ENCODE data around the gene EPYC. TPM values are rescaled to one million over a fixed set of nuclear protein-coding genes. Genes with fewer than 3 reads are reported as not detected.

Gene EPYC
- total and polyA plus RNA-seq, 10 of the 15 experiments (the other 5 are each of a cell fraction or from before 2014, with no cell fraction given) = not detected

DNA sequence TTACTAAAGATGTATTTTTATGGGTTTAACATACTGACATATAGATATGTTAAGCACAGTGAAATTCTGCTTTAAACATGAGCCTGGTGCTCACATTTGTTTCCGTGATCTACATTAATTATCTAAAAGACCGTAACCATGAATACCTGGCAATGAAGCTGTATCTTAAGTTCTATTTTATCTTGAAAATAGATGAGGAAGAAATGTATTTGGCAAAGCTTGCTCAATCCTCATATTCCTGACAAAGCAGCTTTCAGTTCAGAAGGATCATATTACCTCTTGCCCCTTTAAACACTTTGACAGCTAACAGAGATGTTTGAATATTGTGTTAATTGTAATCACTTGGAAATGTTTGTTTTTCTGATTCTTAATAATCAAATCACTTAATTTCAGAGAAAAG lies 9.8 kb downstream of the EPYC start:
- intact Hi-C loops (cut with micrococcal nuclease; ENCODE audit: unreplicated experiment) (no loop called here), in situ Hi-C loops (cut with MboI) (no loop called here)
- TF ChIP-seq, protein P1, sequence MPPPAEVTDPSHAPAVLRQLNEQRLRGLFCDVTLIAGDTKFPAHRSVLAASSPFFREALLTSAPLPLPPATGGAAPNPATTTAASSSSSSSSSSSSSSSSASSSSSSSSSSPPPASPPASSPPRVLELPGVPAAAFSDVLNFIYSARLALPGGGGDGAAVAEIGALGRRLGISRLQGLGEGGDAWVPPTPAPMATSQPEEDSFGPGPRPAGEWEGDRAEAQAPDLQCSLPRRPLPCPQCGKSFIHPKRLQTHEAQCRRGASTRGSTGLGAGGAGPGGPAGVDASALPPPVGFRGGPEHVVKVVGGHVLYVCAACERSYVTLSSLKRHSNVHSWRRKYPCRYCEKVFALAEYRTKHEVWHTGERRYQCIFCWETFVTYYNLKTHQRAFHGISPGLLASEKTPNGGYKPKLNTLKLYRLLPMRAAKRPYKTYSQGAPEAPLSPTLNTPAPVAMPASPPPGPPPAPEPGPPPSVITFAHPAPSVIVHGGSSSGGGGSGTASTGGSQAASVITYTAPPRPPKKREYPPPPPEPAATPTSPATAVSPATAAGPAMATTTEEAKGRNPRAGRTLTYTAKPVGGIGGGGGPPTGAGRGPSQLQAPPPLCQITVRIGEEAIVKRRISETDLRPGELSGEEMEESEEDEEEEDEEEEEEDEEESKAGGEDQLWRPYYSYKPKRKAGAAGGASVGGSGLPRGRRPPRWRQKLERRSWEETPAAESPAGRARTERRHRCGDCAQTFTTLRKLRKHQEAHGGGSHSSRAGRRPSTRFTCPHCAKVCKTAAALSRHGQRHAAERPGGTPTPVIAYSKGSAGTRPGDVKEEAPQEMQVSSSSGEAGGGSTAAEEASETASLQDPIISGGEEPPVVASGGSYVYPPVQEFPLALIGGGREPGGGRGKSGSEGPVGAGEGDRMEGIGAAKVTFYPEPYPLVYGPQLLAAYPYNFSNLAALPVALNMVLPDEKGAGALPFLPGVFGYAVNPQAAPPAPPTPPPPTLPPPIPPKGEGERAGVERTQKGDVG (CRISPR knock-in tag; IDR thresholded peaks at IDR 0.05) = no peak
- TF ChIP-seq E2F4 (IDR thresholded peaks at IDR 0.05; ENCODE audit: low read depth, low read length) = no peak
- TF ChIP-seq SMAD1 (IDR thresholded peaks at IDR 0.05; ENCODE audit: low read depth, partially characterized antibody) = no peak
- TF ChIP-seq SUPT20H (IDR thresholded peaks at IDR 0.05; ENCODE audit: borderline replicate concordance, control insufficient read depth, low read depth, low read length) = no peak
- TF ChIP-seq ZNF274 (IDR thresholded peaks at IDR 0.05; ENCODE audit: insufficient read depth, insufficient read length) = no peak
- no peak for TF ChIP-seq PAX5 (IDR thresholded peaks at IDR 0.05; ENCODE audit: borderline replicate concordance, low read depth, low read length)
- TF ChIP-seq MEF2B (IDR thresholded peaks at IDR 0.05; ENCODE audit: partially characterized antibody, poor library complexity, severe bottlenecking) = no peak
- TF ChIP-seq, protein P2, sequence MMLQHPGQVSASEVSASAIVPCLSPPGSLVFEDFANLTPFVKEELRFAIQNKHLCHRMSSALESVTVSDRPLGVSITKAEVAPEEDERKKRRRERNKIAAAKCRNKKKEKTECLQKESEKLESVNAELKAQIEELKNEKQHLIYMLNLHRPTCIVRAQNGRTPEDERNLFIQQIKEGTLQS (IDR thresholded peaks at IDR 0.05; ENCODE audit: borderline replicate concordance, extremely low read depth, low read depth, low read length) = no peak
- no peak for TF ChIP-seq CHD1 (IDR thresholded peaks at IDR 0.05; ENCODE audit: low read depth, low read length)
- no peak for TF ChIP-seq TCF12 (IDR thresholded peaks at IDR 0.05; ENCODE audit: low read depth, low read length)
- DNase-seq (ENCODE audit: low read depth, low spot score) = no peak
- no peaks in the 10 kb centered on the region for H3K27me3 ChIP-seq (replicated peaks in 1 of 2; ENCODE audit: control insufficient read depth in 2 of 2, insufficient read depth in 2 of 2, low read length in 1 of 2)
- H2AFZ ChIP-seq (ENCODE audit: control insufficient read depth, low read depth, low read length) = no peak overlapping the region
- SMC1A ChIA-PET (ENCODE audit: uncharacterized antibody, unreplicated experiment) = no interaction called here
- POLR2A ChIA-PET = no interaction called here
- no peaks in the 10 kb centered on the region for H3K9me3 ChIP-seq (replicated peaks; ENCODE audit: control insufficient read depth, insufficient read depth, low read length)
- no TSS peak for BruUV-seq (replicated peaks)
- no peaks in the 10 kb centered on the region for H3K36me3 ChIP-seq (ENCODE audit: control insufficient read depth in 2 of 2, insufficient read depth in 2 of 2, low read length in 1 of 2)
- no peaks in the 10 kb centered on the region for H3K79me2 ChIP-seq (ENCODE audit: control insufficient read depth, insufficient read depth, low read length)
- H3K9ac ChIP-seq (ENCODE audit: control insufficient read depth, insufficient read depth, low read length) = no peak overlapping the region
- H3K4me2 ChIP-seq (ENCODE audit: control insufficient read depth, insufficient read depth) = no peak overlapping the region
- FAIRE-seq = no peak
- RAD21 ChIA-PET (ENCODE audit: unreplicated experiment) = no interaction called here
- no peaks in the 10 kb centered on the region for H4K20me1 ChIP-seq (ENCODE audit: control insufficient read depth, insufficient read depth)
- H3K4me1 ChIP-seq (ENCODE audit: control insufficient read depth, insufficient read depth, low read length) = no peaks in the 10 kb centered on the region
- no peak overlapping the region for H3K4me3 ChIP-seq
- 77% methylated on average over 2 of the region's 2 CpGs for WGBS (ENCODE audit: insufficient coverage, insufficient replicate concordance, low lambda C conversion rate, missing lambda C conversion rate)
- no peak for ATAC-seq
- CTCF ChIA-PET = interaction anchor here (1.1 to 3.5 kb wide), 3 partner anchors 17 to 114 kb away, joined by 3 to 14 read pairs (median 3); no protein-coding TSS in a partner anchor
- no peak overlapping the region for H3K27ac ChIP-seq (ENCODE audit: control insufficient read depth, insufficient read depth)
